NCI-H2171 (cell line): ENCODE results near the gene SLC35G6.

Experiments
- DNase-seq: peaks from one replicate; lab custom pipeline; 2025; lab: John Stamatoyannopoulos, UW

The SLC35G6 gene

GRCh38 chr17:7508145-7508544 is 26.9 kb downstream of the SLC35G6 start:
- no peak for DNase-seq

GRCh38 chr17:7508846-7509245 is 27.6 kb downstream of the SLC35G6 start:
- no peak for DNase-seq

GRCh38 chr17:7509937-7510336 is 28.7 kb downstream of the SLC35G6 start:
- no peak for DNase-seq

- DNase-seq: no peak
Measured at GRCh38 chr17:7511108-7511507, 29.9 kb downstream of the SLC35G6 start.

- no peak for DNase-seq
Measured at GRCh38 chr17:7512105-7512504, 30.9 kb downstream of the SLC35G6 start.

- DNase-seq: no peak
Measured at GRCh38 chr17:7512824-7513540, 31.7 kb downstream of the SLC35G6 start.

- DNase-seq: no peak
Measured at GRCh38 chr17:7513850-7514419, 32.7 kb downstream of the SLC35G6 start.

GRCh38 chr17:7515911-7516610 is 34.8 kb downstream of the SLC35G6 start:
- no peak for DNase-seq

- no peak for DNase-seq
Measured at GRCh38 chr17:7523033-7523432, 41.8 kb downstream of the SLC35G6 start.

GRCh38 chr17:7528842-7529241 is 47.6 kb downstream of the SLC35G6 start:
- DNase-seq: no peak

- DNase-seq: no peak
Measured at GRCh38 chr17:7530023-7530900, 49.0 kb downstream of the SLC35G6 start.
